NCI-H2107 treated with DMSO at 0.1 percent for 48 hours (cell line): ENCODE results near the gene BANK1.

Experiments used
- DNase-seq: peaks from one replicate; lab custom pipeline; 2025; ENCODE audit not compliant: unreplicated experiment; lab: John Stamatoyannopoulos, UW

The BANK1 gene

GRCh38 chr4:102007959-102008425, 217.5 kb downstream of the BANK1 start:
- DNase-seq = no peak

DNA sequence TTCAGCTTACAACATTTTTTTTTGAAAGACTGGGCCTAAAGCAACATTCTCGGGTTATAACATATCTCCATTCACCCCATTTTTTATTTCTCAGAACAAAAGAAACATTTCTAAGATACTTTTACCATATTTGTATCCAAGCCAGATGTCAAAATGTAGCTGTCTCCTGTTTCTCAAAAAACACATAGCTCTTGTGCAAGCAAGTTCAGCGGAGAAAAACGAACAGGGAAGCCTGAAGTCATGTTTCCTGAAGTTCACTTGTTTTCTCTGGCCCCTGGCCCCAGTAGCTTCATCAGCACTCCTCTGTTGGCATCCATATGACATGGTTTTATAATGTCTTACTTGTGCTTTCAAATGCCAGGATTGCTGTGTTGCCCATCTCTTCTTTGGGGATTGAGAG, 218.2 kb downstream of the BANK1 start:
- no peak for DNase-seq

DNA sequence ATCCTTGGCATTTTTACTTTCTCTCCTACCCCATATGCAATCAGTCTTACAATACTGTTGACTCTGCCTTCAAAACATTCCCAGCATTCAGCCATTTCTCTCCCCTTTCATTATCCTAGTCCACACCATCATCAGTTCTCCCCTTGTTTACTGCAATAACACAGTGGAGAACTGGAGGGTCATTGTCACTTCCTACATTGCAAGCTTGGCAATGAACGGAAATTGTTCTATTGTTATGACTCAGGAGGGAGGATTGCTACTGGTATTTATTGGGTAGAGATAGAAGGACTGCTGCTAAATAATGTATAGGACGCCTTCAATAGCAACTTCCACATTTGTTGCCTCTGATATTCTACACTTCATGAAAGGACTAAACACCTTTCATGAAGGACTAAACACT, 231.8 kb downstream of the BANK1 start:
- no peak for DNase-seq

DNA sequence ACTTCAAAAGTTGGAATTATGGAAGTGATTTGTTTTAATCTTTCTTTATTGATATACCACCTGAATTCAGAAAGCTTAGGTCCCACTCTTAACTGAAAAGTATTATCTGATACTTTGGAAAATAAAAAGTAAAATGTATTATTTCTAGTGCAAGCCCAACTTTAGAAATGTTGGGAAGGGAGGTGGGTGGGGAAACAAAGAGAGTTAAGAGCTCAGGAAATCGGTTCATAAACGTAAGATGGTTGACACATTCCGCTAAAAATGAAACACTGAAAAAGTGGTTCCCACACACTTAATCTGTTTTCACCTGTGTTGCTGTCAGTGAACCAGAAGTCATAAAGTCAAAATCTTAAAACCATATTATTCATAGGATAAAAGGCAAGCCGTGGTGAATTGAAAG, 237.4 kb downstream of the BANK1 start:
- DNase-seq = no peak

GRCh38 chr4:102031406-102031805, 240.9 kb downstream of the BANK1 start:
- no peak for DNase-seq

DNA sequence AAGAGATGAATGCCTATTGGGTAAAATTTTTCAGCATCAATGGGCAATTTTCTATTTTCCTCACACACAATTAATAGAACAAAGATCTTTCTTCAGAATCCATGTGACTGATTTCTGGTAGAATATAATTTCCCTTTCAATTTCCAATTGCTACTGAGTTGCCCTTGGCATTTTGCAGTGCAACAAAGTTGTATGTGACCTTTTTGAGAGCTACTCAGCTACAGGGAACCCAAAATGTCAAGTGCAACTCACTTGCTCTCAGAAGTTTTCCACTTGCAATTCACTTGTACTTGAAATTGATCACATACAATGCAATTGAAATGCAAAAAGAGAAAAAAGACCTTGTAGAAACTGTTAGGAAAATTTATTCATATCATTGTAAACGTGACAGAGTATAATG, 245.5 kb downstream of the BANK1 start:
- DNase-seq = no peak

DNA sequence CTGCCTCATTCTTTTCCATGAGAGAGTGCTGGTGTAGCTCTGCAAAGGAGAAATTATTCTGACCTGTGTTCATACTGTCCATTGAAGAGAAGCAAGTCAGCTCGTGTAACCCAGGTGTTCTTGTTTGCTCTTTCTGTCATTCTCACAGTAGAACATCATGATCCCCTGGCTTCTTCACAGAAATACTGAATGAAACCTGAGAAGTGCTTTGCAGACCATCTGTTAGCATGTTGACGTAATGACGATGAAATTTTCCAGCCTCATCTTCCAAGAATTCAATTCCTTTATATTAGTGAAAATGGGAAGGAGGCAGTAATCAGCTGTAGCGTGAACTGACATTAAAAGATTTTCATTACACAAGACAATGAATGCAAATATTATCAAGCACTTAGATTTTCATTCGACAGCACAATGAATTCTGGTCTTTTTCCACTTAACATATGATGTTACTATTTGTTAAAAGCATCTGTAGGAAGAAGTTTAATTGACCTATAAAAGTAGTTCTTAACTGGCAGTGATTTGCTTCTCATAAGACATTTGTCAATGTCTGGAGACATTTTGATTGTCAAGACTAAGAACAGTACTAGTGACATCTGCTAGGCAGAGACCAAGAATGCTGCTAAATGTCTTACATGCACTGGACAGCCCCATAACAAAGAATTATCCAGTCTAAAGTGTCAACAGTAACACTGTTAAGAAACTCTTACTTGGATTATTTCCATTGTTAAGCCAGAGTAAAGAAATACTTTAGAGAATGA, 246.3 kb downstream of the BANK1 start:
- DNase-seq = peak; percentile 29

GRCh38 chr4:102037566-102037965, 247.0 kb downstream of the BANK1 start:
- no peak for DNase-seq

DNA sequence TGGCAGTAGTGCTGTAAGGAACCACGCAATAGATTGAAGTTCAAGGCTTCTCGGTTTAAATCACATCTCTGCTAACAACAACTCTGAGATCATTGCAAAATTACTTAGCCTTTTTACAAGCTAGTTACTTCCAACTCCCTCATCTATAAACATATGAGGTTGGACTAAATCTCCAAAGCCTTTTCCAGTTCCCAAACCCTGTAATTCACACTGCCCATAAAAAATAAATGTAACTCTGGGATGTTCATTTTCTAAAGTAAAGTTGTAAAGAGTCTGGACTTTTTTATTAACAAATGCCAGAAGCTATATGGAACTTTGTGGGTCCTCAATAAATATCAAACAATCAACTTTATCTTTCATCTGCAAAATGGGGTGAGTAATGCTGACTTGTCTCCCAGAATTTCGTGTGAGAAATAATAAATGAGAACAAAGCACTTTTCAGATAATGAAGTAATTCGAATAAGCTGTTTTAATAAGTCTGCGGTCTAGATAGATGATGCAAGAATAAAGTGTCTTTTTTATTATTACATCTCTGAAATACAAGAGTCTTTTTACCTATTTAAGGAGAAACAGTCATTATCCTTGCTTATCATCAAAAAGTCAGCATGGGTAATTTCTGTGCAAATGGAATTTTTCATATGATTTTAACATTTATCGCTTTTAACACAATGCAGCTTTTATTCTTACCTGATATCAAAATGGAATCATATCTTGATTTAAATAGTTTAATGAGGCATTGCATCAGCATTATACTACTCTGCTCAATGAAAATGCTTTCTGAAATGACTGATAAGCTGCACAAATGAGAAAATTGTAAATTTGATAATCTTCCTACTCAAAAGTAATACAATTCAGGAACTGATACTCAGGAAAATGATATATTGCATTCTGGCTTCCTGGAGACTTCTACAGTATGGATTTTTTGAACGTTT, 252.6 kb downstream of the BANK1 start:
- no peak for DNase-seq

GRCh38 chr4:102047616-102048015, 257.1 kb downstream of the BANK1 start:
- DNase-seq = no peak

- no peak for DNase-seq
These were observed 265.3 kb downstream of the BANK1 start for GRCh38 chr4:102055805-102056204.

DNA sequence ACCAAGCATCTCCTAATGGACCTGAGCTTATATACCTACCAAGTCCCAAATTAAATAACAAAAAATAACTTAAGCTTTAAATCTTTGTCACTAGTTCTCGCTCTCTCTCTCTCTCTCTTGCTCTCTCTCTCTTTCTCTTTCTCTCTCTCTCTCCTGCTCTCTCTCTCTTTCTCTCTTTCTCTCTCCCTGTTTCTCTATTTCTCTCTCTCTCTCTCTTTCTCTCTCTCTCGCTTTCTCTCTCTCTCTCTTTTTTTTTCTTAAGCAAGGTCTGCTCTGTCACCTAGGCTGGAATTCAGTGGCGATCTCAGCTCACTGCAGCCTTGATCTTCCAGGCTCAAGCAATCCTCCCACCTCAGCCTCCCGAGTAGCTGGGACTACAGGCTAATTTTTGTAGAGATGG, 266.6 kb downstream of the BANK1 start:
- no peak for DNase-seq

- DNase-seq = no peak
These were observed 270.6 kb downstream of the BANK1 start for GRCh38 chr4:102061133-102061532.

GRCh38 chr4:102064747-102065442, 274.4 kb downstream of the BANK1 start:
- DNase-seq = no peak

DNA sequence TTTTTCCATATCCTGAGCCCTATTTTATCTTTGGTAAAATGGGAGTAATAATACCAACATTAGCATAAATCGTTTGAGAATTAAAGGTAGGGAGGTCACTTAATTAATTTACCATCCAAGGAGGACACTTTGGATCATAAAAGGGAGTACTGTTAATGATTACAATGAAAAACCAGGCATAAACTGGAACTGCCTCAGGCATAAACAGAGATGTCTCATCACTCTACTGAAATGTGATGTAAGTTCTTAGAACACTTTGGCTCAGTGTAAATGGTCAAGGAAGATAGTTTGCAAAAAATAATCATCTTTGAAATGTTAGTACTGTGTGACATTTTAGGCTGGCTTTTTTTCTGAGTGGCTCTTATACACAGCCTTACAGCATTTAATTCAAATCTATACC, 286.1 kb downstream of the BANK1 start:
- DNase-seq = no peak

DNA sequence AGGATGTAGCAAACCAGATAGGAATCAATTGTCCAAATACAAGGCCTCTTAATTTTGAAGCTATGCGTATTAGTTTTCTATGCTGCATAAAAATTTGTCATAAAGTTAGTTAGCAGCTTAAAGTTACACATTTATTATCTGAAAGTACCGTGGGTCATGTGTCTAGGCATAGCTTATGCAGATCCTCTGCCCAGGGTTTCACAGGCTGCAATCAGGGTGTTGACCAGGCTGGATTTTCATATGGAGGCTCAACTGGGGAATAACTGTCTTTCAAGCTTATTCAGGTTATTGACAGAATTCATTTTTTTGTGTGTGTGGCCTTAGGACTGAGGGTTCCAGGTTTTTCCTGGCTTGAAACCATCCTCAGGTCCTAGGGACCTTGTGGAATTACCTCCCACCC, 289.7 kb downstream of the BANK1 start:
- DNase-seq = no peak

DNA sequence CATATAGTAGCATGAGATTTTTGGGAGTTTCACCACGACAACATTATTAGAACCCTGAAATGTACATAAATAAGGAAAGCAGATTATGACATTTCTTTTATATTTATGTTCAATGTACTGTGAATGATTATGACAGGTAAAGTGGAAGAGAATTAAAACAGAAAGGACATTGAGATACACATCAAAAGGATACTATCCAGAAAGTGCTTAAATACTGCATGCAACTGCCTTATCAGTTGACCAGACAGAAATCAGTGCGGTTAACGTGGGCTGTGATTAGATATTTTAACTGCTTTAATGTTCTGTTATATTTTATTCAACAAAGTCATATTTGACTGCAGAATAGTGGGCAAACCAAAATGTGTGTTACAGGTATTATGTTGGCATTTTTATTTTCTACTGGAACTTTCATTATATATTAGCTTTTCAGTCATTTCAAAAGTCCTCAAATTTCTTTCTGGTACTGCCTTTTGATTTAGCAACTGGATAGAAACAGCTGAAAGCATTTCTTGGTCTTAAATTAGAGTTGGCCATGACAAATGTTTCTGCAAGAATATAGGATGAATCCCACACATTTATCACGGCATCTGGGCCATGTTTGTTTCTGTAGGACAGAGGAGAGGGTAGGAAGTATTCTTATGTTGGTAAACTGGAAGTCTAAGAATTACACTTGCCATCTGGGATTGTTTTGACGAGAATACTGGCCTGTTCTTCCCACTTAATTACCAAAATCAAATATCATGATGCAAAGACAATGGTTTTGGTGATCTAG, 299.5 kb downstream of the BANK1 start:
- no peak for DNase-seq

DNA sequence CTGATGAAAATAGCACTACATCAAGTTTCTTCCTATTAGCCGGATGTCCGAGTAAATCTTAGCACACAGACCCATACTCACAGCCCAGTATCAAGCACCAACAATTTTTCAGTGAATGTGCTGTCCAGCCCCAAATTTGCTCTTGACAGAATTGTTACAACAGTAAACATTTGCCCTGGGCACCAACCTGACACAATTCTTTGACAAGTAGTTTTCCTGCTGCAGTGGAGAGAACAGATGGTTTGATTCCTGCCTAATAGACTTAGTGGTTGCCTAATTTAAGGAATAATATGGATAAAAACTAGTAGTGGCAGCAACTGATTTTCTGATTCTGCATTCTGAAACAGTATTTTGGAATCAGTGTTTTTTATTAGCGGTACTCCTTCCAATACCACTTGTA, 301.1 kb downstream of the BANK1 start:
- DNase-seq = no peak

DNA sequence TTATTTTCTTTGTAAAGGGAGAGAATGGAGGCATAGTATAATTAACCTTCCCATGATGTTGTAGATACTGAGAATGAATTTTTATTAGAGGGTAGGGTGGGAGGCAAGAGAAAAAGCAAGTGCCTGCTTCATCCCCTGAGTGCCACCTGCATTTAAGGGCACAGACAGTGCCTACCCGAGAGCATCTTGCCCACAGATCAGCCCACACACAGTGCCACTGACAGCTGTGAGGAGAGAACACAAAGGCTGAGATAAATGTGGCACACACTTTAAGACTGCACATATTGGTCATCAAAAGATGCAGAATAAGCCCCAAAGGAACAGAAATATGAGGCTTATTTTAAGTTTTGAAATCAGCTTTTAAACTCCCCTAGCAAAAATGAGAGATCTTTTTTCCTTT, 304.0 kb downstream of the BANK1 start:
- no peak for DNase-seq

DNA sequence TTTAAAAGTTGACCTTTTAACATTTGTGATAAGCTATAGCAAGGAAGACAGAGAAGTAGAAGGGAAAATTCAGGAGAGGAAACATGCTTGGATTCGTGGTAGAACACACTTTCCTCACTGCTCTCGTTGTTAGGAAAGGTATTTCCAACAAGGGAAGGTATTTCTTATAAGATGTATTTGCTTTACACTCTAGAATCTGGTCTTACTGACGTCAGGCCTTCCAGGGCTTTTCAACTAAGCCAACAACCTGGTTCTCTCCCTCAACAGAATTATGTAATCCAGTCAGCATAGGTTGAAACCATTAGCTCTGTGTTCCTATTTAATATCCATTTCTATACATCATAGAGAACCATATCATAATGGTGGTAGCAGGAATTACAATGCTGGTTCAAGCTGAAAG, 312.8 kb downstream of the BANK1 start:
- DNase-seq = no peak

- DNase-seq = no peak
These were observed 313.7 kb downstream of the BANK1 start for GRCh38 chr4:102104278-102104677.
